NCI-H524 treated with DMSO at 0.1 percent for 48 hours (cell line): ENCODE data around the gene ASAP2.
"Not testable (repeated sequence)": the region's sequence is repeated elsewhere in the genome, so short reads cannot be mapped to it uniquely, and the experiment has no call there.

Source experiments
- DNase-seq: peaks from one replicate; lab custom pipeline; 2025; lab: John Stamatoyannopoulos, UW

The ASAP2 gene

GRCh38 chr2:9255416-9255815 is 48.8 kb downstream of the ASAP2 start:
- DNase-seq = peak; percentile 45

- no peak for DNase-seq
These were observed 49.5 kb downstream of the ASAP2 start for GRCh38 chr2:9256147-9256546.

- peak; percentile 15 for DNase-seq
These were observed 50.0 kb downstream of the ASAP2 start for GRCh38 chr2:9256570-9257043.

GRCh38 chr2:9258501-9258900 is 51.9 kb downstream of the ASAP2 start:
- DNase-seq = no peak

GRCh38 chr2:9258953-9259399 is 52.4 kb downstream of the ASAP2 start:
- DNase-seq = no peak

GRCh38 chr2:9260464-9260918 is 53.9 kb downstream of the ASAP2 start:
- DNase-seq = no peak

GRCh38 chr2:9261231-9261883 is 54.7 kb downstream of the ASAP2 start:
- no peak for DNase-seq

- no peak for DNase-seq
These were observed 56.1 kb downstream of the ASAP2 start for GRCh38 chr2:9262671-9263171.

GRCh38 chr2:9263428-9263827 is 56.8 kb downstream of the ASAP2 start:
- no peak for DNase-seq

GRCh38 chr2:9264301-9264700 is 57.7 kb downstream of the ASAP2 start:
- DNase-seq = no peak

GRCh38 chr2:9266711-9267110 is 60.1 kb downstream of the ASAP2 start:
- no peak for DNase-seq

GRCh38 chr2:9267286-9267685 is 60.7 kb downstream of the ASAP2 start:
- DNase-seq = not testable (repeated sequence)

- no peak for DNase-seq
These were observed 61.9 kb downstream of the ASAP2 start for GRCh38 chr2:9268301-9269080.

GRCh38 chr2:9269295-9269694 is 62.7 kb downstream of the ASAP2 start:
- DNase-seq = no peak

GRCh38 chr2:9269695-9270360 is 63.2 kb downstream of the ASAP2 start:
- DNase-seq = no peak

GRCh38 chr2:9271091-9271490 is 64.5 kb downstream of the ASAP2 start:
- no peak for DNase-seq

- no peak for DNase-seq
These were observed 65.1 kb downstream of the ASAP2 start for GRCh38 chr2:9271691-9272090.

GRCh38 chr2:9273486-9274130 is 67.0 kb downstream of the ASAP2 start:
- no peak for DNase-seq

- no peak for DNase-seq
These were observed 68.2 kb downstream of the ASAP2 start for GRCh38 chr2:9274701-9275343.

- no peak for DNase-seq
These were observed 68.8 kb downstream of the ASAP2 start for GRCh38 chr2:9275399-9275798.

- no peak for DNase-seq
These were observed 69.5 kb downstream of the ASAP2 start for GRCh38 chr2:9276074-9276473.
